DOHH2 (cell line): ENCODE results near the gene SPAG16.
A peak's percentile ranks its signal among the peaks of the same experiment; 100 is the strongest.

Source experiments
- H3F3A ChIP-seq: fragments of 200-600 bp; sonication (generic), shearing (Covaris generic); 2 replicates; pipeline ENCODE4 v1.6.0; 2016; ENCODE audit warnings: antibody characterized with exemption, mild to moderate bottlenecking; ENCODE audit not compliant: control insufficient read depth, insufficient read depth
- H3K27ac ChIP-seq: fragments of 200-600 bp; sonication (generic); 2 replicates; pipeline ENCODE4 v1.5.1; 2014; ENCODE audit warnings: low read depth, mild to moderate bottlenecking, low read length, moderate library complexity
- H3K27me3 ChIP-seq: fragments of 200-600 bp; sonication (generic); 2 replicates; pipeline ENCODE4 v1.6.1; 2014; ENCODE audit warnings: mild to moderate bottlenecking, low read length, mixed read lengths; ENCODE audit not compliant: control insufficient read depth
- H3K36me3 ChIP-seq: fragments of 200-600 bp; sonication (generic); 2 replicates; pipeline ENCODE4 v1.6.1; 2014; ENCODE audit warnings: mild to moderate bottlenecking, low read length, moderate library complexity, mixed read lengths; ENCODE audit not compliant: control insufficient read depth
- H3K4me1 ChIP-seq: fragments of 200-600 bp; sonication (generic); 2 replicates; pipeline ENCODE4 v1.6.1; 2014; ENCODE audit warnings: mild to moderate bottlenecking, low read length, mixed read lengths; ENCODE audit not compliant: control insufficient read depth
- H3K4me2 ChIP-seq: fragments of 200-600 bp; sonication (generic); 2 replicates; pipeline ENCODE4 v1.6.0; 2014; ENCODE audit warnings: mild to moderate bottlenecking, low read length, moderate library complexity
- H3K4me3 ChIP-seq: fragments of 200-600 bp; sonication (generic); 2 replicates; pipeline ENCODE4 v1.5.1; 2014; ENCODE audit warnings: mild to moderate bottlenecking, low read length, mixed read lengths
- H3K79me2 ChIP-seq: fragments of 200-600 bp; sonication (generic); 2 replicates; pipeline ENCODE4 v1.6.1; 2014; ENCODE audit warnings: mild to moderate bottlenecking, low read length, mixed read lengths; ENCODE audit not compliant: control insufficient read depth
- H3K9me2 ChIP-seq: fragments of 200-600 bp; sonication (generic); replicated peaks from 2 replicates; pipeline ENCODE4 v1.6.1; 2014; ENCODE audit warnings: mild to moderate bottlenecking, low read length, mixed read lengths; ENCODE audit not compliant: control insufficient read depth
- H3K9me3 ChIP-seq: fragments of 200-600 bp; sonication (generic); 2 replicates; pipeline ENCODE4 v1.6.1; 2014; ENCODE audit warnings: antibody characterized with exemption, low read length, mixed read lengths; ENCODE audit not compliant: control insufficient read depth, insufficient read depth
- H4K20me1 ChIP-seq: fragments of 200-600 bp; sonication (generic); 2 replicates; pipeline ENCODE4 v1.6.0; 2014; ENCODE audit warnings: low read depth, mild to moderate bottlenecking, antibody characterized with exemption, low read length, moderate library complexity; ENCODE audit not compliant: control insufficient read depth, insufficient read depth
- EZH2phosphoT487 ChIP-seq: fragments of 200-600 bp; sonication (generic); IDR thresholded peaks from 2 replicates; pipeline ENCODE4 v1.6.1; 2017; ENCODE audit warnings: borderline replicate concordance, mild to moderate bottlenecking, antibody characterized with exemption, low read length, moderate library complexity, mixed read lengths
- TF ChIP-seq, protein P1 (sequence below): fragments of 200-600 bp; sonication (generic); IDR thresholded peaks from one replicate; pipeline ENCODE4 v1.5.1; 2014; ENCODE audit warnings: antibody characterized with exemption, mild to moderate bottlenecking, low read depth, low read length; ENCODE audit not compliant: poor library complexity, severe bottlenecking

SPAG16 gene

DNA sequence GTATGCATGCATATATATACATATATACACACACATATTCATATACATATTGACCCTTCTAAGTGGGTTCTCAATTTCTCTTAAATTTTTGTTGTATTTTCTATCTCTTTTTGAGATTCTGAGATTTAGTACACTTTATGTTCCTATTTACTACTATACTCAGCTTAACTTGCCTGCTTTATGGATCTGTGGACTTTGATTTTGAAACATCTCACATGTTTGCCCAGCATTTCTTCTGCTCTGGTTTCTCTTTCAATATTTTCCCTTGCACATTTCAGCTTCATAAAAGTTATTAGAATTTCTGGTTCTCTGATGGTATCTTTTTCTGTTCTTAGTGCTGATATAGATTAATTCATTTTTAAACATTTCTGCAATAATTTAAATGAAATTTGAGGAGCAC, 380.6 kb downstream of the SPAG16 start:
- Histone ChIP-seq H3K9me3 (peaks cover 6% of the 10 kb centered on the region; the same call in 1 of the 2 replicates), H3K4me1 (no peaks in the 10 kb centered on the region), H4K20me1 (no peaks in the 10 kb centered on the region), H3K36me3 (no peaks in the 10 kb centered on the region), H3K79me2 (no peaks in the 10 kb centered on the region), H3F3A (no peaks in the 10 kb centered on the region), H3K27me3 (no peaks in the 10 kb centered on the region), H3K9me2 (0 out of 2 replicates have a peak, but pooled peaks cover 3% of the 10 kb centered on the region), H3K4me2 (no peak overlapping the region), H3K4me3 (no peak overlapping the region), H3K27ac (no peak overlapping the region)
- TF ChIP-seq, protein P1, sequence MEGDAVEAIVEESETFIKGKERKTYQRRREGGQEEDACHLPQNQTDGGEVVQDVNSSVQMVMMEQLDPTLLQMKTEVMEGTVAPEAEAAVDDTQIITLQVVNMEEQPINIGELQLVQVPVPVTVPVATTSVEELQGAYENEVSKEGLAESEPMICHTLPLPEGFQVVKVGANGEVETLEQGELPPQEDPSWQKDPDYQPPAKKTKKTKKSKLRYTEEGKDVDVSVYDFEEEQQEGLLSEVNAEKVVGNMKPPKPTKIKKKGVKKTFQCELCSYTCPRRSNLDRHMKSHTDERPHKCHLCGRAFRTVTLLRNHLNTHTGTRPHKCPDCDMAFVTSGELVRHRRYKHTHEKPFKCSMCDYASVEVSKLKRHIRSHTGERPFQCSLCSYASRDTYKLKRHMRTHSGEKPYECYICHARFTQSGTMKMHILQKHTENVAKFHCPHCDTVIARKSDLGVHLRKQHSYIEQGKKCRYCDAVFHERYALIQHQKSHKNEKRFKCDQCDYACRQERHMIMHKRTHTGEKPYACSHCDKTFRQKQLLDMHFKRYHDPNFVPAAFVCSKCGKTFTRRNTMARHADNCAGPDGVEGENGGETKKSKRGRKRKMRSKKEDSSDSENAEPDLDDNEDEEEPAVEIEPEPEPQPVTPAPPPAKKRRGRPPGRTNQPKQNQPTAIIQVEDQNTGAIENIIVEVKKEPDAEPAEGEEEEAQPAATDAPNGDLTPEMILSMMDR = no peak
- no peak for TF ChIP-seq EZH2phosphoT487

GRCh38 chr2:213669657-213670056, 385.4 kb downstream of the SPAG16 start:
- Histone ChIP-seq H3K9me2 (0 out of 2 replicates have a peak, but pooled peaks cover 3% of the 10 kb centered on the region), H3K27me3 (no peaks in the 10 kb centered on the region), H3K4me1 (no peaks in the 10 kb centered on the region), H3K27ac (no peak overlapping the region), H3F3A (no peaks in the 10 kb centered on the region), H3K79me2 (no peaks in the 10 kb centered on the region), H4K20me1 (no peaks in the 10 kb centered on the region), H3K36me3 (no peaks in the 10 kb centered on the region), H3K4me3 (no peak overlapping the region), H3K4me2 (no peak overlapping the region), H3K9me3 (no peaks in the 10 kb centered on the region)
- TF ChIP-seq, protein P1 = no peak
- no peak for TF ChIP-seq EZH2phosphoT487

- H3K36me3 ChIP-seq = no peaks in the 10 kb centered on the region
- no peaks in the 10 kb centered on the region for H3K79me2 ChIP-seq
- H3K27ac ChIP-seq = no peak overlapping the region
- peak overlapping the region; percentile 37 for H3K4me2 ChIP-seq
- peak overlapping the region; percentile 24 for H3K4me3 ChIP-seq
- H3K9me2 ChIP-seq = no peaks in the 10 kb centered on the region
- H3F3A ChIP-seq = no peaks in the 10 kb centered on the region
- TF ChIP-seq, protein P1 = no peak
- TF ChIP-seq EZH2phosphoT487 = no peak
- H3K27me3 ChIP-seq = no peaks in the 10 kb centered on the region
- no peaks in the 10 kb centered on the region for H4K20me1 ChIP-seq
- no peaks in the 10 kb centered on the region for H3K9me3 ChIP-seq
- H3K4me1 ChIP-seq = peaks cover 18% of the 10 kb centered on the region
Measured at GRCh38 chr2:213678437-213679218, 394.4 kb downstream of the SPAG16 start.
